Measurements from ENCODE around the gene CFD.
"Not testable (repeated sequence)": the region's sequence is repeated elsewhere in the genome, so short reads cannot be mapped to it uniquely, and the experiment has no call there.

CFD gene

DNA sequence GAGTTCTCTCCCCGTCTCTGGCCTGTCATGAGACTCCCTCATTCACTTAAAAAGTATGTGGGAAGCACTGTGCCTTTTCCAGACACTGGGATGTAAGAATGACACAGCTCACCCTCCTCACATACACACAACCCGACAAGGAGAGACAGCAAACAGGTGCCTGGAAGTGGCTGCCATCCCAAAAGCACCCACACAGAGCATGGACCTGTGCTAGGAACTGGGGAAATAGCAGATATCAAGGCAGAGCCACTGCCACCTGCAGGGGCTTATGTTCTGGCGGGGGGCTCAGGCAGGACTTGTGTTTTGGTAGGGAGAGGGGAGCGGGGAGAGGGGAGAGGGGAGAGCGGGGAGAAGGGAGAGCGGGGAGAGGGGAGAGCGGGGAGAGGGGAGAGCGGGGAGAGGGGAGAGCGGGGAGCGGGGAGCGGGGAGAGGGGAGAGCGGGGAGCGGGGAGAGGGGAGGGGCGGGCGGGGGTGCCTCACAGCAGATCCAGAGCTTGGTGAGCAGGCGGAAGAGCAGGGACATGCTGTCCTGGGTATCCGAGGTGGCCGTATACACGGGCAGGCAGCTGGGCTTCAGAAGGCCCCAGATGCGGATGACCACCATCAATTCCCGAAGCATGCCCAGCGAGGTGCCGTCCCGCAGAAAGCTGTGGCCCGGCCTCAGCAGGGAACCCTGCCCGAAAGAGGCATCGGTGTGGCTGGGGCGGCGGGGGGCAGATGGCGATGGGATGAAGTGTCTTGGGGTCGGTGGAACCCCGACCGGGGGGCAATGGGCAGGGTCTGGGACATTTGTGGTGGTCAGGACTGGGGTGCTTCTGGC, 12.2 kb downstream of the CFD start:
- DNase-seq (ENCODE audit: low read depth in 2 of 2), result no peak

GRCh38 chr19:872266-872951, 12.9 kb downstream of the CFD start:
- no peak for DNase-seq (ENCODE audit: low read depth in 2 of 2)

DNA sequence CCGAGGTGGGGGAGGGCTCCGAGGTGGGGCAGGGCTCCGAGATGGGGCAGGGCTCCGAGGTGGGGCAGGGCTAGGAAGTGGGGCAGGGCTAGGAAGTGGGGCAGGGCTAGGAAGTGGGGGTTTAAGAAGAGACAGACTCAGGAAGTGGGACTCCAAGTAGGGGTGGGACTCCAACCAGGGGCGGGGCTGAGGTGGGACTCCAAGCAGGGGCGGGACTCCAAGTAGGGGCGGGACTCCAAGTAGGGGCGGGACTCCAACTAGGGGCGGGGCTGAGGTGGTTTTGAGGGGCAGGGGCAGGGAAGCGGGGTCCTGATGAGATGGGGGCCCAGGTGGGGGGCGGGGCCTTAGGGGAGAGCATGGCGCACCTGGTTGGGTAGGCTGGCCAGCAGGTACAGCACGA, 13.6 kb downstream of the CFD start:
- no peak for DNase-seq (ENCODE audit: low read depth in 2 of 2)

GRCh38 chr19:873561-874041, 14.1 kb downstream of the CFD start:
- no peak for DNase-seq (ENCODE audit: low read depth in 2 of 2)

DNA sequence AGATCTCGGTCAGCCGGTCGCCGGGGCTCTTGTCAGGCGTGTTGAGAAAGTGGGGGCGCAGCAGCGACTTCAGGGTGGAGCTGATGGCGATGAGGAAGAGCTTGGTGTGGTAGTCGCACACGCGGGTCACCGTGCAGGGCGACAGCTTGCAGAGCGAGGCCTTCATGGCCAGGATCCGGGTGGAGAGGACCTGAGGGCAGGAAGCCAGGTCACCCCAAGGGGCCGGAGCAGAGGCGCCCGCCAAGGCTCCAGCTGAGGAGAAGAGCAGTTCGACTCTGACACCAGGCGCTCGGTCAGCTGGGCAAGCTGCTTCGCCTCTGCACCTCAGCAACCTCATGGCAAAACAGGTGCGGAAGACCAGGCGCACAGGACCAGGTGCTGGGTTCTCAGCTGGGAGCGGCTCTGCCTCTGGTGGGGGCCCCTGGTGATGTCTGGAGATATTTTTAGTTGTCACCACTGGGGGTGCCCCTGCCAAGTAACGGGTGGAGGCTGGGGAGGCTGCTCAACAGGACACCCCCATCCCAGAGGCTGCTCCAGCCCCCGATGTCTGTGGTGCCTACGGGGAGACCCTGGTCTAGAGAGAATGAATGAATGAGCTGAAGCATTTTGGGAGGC, 15.9 kb downstream of the CFD start:
- no peak for DNase-seq (ENCODE audit: low read depth in 2 of 2)

GRCh38 chr19:876089-876488, 16.6 kb downstream of the CFD start:
- no peak for DNase-seq (ENCODE audit: low read depth in 2 of 2)

GRCh38 chr19:876780-877314, 17.4 kb downstream of the CFD start:
- DNase-seq (ENCODE audit: low read depth in 2 of 2), result no peak

GRCh38 chr19:877992-878660, 18.7 kb downstream of the CFD start:
- not testable (repeated sequence) for DNase-seq (ENCODE audit: low read depth in 2 of 2)

GRCh38 chr19:878751-879561, 19.5 kb downstream of the CFD start:
- DNase-seq (ENCODE audit: low read depth in 2 of 2), result not testable (repeated sequence)

- DNase-seq (ENCODE audit: low read depth in 2 of 2), result no peak
Measured at GRCh38 chr19:879711-880438, 20.4 kb downstream of the CFD start.

DNA sequence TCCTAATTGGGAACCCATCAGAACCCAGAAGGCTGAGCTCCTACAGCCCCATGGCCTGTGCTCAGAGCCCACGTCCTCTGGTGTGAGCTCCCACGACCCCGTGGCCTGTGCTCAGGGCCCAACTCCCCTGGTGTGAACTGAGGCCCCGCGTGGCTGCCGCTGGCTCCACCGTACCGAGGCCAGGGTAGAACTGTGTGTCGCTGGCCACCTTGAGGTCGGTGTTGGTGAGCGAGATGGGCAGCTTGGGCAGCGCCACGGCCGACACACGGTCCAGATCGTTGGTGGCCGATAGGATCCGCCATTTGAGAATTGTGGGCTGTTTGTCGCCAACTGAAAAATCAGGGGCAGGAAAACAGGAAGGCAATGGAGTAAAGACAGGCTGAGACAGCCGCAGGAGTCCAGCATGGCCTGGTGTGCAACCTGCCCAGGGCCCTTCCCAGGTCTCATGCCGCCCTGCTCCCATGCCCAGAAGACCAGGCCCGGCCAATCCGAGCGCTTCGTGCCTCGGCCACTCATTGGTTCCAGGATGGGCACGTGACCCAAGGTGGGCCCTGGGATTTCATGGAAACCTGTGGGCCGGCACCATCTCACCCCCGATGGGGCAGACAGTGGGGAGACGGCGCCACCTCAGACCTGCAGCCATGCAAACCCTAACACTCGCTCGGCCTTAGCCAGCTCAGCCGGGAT, 22.1 kb downstream of the CFD start:
- DNase-seq (ENCODE audit: low read depth in 2 of 2), result no peak

DNA sequence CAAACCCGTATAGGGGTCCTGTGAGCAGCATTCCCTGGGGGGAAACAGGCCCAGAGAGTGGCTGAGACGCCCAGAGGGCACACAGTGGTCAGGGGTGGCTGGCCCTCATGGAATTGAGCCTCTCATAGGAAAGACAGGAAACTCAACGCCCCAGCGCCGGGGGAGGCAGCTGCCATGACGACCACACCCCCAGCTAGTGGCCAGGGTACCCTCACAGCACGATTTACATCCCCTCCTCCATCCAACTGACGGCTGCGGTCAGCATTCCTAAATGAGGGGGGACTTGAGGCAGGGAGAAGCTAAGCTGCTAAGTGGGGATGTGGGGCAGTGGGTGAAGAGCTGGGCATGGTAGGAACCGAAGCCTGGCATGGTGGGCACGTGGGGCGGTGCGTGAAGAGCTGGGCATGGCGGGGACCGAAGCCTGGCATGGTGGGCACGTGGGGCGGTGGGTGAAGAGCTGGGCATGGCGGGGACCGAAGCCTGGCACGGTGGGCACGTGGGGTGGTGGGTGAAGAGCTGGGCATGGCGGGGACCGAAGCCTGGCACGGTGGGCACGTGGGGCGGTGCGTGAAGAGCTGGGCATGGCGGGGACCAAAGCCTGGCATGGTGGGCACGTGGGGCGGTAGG, 23.5 kb downstream of the CFD start:
- no peak for DNase-seq (ENCODE audit: low read depth in 2 of 2)

- no peak for DNase-seq (ENCODE audit: low read depth in 2 of 2)
Measured at GRCh38 chr19:883661-884211, 24.3 kb downstream of the CFD start.

DNA sequence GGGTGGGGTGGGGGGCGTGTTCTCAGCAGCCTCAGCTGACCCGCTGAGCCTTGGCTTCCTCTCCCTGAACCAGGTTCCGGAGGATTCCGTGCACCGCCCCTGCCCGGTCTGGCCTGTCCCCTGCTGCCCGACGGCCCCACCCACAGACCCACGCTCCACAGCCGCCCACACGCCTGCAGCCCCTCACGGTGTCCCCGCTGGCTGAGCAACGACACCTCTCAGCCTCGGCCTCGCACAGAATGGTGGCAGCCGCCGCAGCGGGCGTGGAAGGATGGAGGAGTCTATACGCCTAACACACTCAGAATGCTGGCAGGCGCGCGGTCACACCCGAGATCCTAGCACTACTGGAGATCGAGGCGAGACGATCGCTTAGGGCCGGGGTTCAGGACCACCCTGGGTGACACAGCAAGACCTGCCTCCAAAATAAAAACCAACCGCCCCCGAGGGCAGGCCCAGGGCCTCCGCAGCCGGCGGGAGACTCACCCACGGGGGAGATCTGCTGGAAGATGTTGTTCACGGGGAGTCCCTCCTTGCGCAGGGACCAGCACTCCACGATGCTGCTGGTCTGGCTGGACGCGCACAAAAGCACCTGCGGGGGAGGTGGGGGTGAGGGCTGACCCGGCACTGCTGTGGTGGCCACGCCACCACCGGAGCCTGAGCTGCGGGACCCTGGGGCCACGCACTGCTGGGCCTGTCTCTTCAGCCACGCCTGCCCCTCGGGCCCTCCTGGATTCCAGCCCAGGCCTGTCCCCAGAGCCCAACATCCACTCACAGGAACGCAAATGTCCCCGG, 25.2 kb downstream of the CFD start:
- DNase-seq (ENCODE audit: low read depth in 2 of 2), result no peak

DNA sequence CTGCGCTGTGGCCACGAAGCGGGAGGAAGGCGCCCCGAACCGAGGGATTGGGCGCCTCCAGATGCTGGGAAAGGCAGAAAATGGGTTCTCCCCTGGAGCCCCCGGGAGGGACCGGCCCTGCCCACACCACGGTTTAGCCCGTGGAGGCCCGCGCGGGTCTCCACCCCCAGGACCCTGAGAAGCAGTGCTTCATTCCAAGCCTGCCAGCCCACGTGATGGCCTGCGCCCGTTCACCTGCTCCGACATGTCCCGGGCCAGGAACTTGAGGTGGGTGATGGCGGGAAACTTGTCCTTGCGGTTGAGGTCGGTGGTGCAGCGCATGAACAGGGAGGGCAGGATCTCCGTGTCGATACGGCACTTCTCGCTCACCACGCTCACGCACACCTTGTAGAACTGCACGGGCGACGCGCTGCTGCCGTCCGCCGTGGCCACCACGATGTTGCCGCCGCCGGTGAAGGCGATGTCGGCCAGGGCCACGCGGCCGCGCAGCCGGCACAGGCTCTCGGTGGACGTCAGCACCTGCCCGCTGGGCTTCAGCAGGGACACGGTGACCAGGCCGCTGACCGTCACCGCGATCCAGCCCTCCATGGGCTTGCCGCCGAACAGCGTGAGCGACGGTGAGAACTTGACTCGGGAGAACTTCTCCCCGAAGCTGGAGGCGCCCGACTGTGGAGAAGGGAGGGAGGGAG, 26.2 kb downstream of the CFD start:
- no peak for DNase-seq (ENCODE audit: low read depth in 2 of 2)

GRCh38 chr19:887072-887471, 27.6 kb downstream of the CFD start:
- DNase-seq (ENCODE audit: low read depth in 2 of 2), result no peak

DNA sequence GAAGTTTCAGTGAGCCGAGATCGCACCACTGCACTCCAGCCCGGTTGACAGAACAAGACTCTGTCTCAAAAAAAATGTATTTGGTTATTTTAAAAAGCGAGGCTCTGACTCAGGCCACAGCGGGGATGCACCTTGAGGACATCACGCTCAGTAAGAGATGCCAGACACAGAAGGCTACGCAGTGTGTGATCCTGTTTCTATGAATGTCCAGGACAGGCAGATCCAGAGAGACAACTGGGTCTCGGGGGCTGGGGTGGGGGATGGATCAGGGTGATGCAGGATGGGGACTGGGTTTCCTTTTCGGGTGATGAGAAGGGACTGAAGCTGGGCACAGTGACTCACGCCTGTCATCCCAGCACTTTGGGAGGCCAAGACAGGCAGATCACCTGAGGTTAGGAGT, 28.1 kb downstream of the CFD start:
- no peak for DNase-seq (ENCODE audit: low read depth in 2 of 2)
